Activated T-cell treated with anti-CD3 and anti-CD28 coated beads, Interleukin-2, amount 50 U/mL, for 72 hours (primary cell): ENCODE measurements around the gene LURAP1L. TPM values are rescaled to one million over a fixed set of nuclear protein-coding genes. Genes with fewer than 3 reads are reported as not detected.
"Not testable (repeated sequence)": the region's sequence is repeated elsewhere in the genome, so short reads cannot be mapped to it uniquely, and the experiment has no call there.

Experiments used
- ATAC-seq, 2 donors: fragments of 150-1000 bp; cut with Tn5 transposase; replicated peaks in 1 of 2; 2 replicates each; pipeline ENCODE4 v1.10.0; 2021; ENCODE audit warnings: moderate library complexity in 2 of 2, mild to moderate bottlenecking in 1 of 2
- DNase-seq, 2 donors: peaks; one replicate each; pipeline ENCODE4 v3.0.0; 2021 to 2022; ENCODE audit warnings: mixed read lengths in 1 of 2
- H3K27ac Mint-ChIP-seq: one replicate; pipeline ENCODE4 v1.8.0; 2022; ENCODE audit warnings: mild to moderate bottlenecking, moderate library complexity, mixed read lengths
- H3K27me3 Mint-ChIP-seq: one replicate; pipeline ENCODE4 v1.8.0; 2022; ENCODE audit warnings: low read depth, mixed read lengths
- H3K36me3 Mint-ChIP-seq, 2 donors: one replicate each; pipeline ENCODE4 v1.8.0; 2022; ENCODE audit warnings: mixed read lengths in 2 of 2, mild to moderate bottlenecking in 1 of 2; ENCODE audit not compliant: insufficient read depth in 2 of 2
- H3K4me1 Mint-ChIP-seq: one replicate; pipeline ENCODE4 v1.8.0; 2022; ENCODE audit warnings: low read depth, mixed read lengths
- H3K4me3 Mint-ChIP-seq, 2 donors: one replicate each; pipeline ENCODE4 v1.8.0; 2022; ENCODE audit warnings: mild to moderate bottlenecking in 2 of 2, mixed read lengths in 2 of 2, moderate library complexity in 2 of 2
- H3K9me3 Mint-ChIP-seq, 2 donors: one replicate each; pipeline ENCODE4 v1.8.0; 2022; ENCODE audit warnings: mixed read lengths in 2 of 2
- total RNA-seq, 2 donors: library from RNA; stranded (reverse); gene quantifications; one replicate each; pipeline ENCODE4 v1.2.3, GENCODE V29; 2022

Gene LURAP1L
- total RNA-seq, 2 donors from 2014 or later: not detected

DNA sequence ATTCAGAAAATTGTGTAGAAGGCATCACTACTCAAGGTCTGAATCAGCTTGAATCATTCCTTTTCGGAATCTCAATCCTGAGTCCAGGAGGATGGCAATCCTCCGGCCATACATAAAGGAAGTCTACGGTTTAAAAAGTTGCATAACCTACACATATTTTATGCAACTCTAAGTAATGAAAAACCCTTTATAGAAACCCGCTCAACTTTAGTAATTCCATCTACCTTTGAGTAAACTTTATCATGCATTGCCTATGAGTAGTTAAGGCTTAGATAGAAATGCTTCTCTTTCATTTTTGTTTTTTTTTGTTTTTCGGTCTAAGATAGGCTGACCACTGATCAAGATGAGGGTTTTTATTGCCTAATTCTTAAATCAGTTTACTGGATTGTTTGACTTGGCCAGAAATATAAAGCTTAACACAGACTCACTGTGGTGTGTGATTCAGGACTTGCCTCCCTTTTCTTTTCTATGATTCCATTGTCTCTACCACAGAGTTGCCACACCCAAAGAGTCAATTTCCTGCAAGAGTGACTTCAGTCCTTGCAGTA lies 85.0 kb downstream of the LURAP1L start:
- no peaks in the 10 kb centered on the region for H3K4me1 Mint-ChIP-seq
- no peaks in the 10 kb centered on the region for H3K27me3 Mint-ChIP-seq
- H3K9me3 Mint-ChIP-seq: peaks cover under 1 to 1% of the 10 kb centered on the region in 2 donors
- H3K36me3 Mint-ChIP-seq: no peaks in the 10 kb centered on the region
- ATAC-seq (no peak), DNase-seq (no peak)
- H3K27ac Mint-ChIP-seq: no peak overlapping the region
- H3K4me3 Mint-ChIP-seq: no peak overlapping the region

DNA sequence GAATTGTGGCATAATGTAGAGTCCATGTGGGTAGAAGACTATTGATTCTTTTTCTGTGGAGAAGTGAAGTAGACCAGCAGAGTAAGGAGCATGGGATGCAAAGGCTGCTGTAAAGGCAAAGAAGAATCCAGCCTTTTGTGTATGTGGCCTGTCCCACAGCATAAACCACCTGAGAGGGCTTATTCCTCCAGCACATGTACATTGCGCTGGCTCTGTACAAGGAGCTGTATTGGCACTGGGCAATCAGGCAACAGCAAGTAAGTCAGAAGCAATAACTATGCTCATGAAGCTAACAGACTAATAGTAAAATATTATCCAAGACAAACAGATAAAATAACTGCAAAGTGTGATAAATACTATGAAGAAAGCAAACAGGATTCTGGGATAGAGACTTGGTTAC lies 86.2 kb downstream of the LURAP1L start:
- H3K27ac Mint-ChIP-seq: no peak overlapping the region
- no peaks in the 10 kb centered on the region for H3K4me1 Mint-ChIP-seq
- peaks cover 4% of the 10 kb centered on the region in 2 donors for H3K9me3 Mint-ChIP-seq
- ATAC-seq (no peak), DNase-seq (no peak)
- no peak overlapping the region for H3K4me3 Mint-ChIP-seq
- no peaks in the 10 kb centered on the region for H3K27me3 Mint-ChIP-seq
- H3K36me3 Mint-ChIP-seq: no peaks in the 10 kb centered on the region

DNA sequence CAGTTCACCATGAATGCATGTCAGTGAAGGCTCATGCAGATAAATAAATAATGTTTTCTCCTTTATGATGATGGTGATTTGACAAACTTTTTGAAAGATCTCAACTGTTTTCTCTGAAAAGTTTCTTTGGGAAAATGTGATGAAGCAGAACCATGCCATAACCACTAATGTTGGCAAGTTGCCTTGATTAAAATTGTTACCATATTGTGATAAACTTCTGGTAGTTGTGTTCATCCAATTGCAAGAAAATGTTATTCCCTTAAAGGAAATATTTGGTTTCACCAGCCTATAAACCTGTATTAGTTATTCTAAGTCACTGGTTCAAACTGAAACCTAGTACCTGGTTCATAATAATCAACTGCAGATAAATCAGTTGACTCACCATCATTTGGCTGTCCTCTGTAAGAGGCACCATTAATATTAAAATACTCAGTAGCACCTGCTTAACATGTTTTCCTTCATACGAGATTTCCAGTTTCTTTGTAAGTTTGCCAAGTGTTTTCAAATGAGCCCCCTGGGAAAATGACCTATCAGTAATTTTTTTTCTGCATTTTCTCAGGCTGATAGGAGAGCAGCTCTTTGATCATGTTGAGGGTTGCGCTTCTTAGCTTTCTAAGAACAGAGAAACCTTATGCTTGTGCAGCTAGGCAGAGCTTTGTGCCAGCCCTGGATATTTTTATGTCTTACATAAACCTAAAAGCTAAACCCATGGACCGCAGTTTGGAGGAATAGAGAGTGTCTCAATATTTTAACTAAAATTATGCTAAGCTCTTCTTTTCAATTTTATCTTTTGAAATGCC lies 88.0 kb downstream of the LURAP1L start:
- Mint-ChIP-seq H3K4me1 (no peaks in the 10 kb centered on the region), H3K27me3 (no peaks in the 10 kb centered on the region), H3K27ac (no peak overlapping the region), H3K36me3 (peaks cover 2% of the 10 kb centered on the region in 2 donors), H3K9me3 (peaks cover 7% of the 10 kb centered on the region in 2 donors), H3K4me3 (no peak overlapping the region)
- ATAC-seq: no peak
- no peak for DNase-seq

DNA sequence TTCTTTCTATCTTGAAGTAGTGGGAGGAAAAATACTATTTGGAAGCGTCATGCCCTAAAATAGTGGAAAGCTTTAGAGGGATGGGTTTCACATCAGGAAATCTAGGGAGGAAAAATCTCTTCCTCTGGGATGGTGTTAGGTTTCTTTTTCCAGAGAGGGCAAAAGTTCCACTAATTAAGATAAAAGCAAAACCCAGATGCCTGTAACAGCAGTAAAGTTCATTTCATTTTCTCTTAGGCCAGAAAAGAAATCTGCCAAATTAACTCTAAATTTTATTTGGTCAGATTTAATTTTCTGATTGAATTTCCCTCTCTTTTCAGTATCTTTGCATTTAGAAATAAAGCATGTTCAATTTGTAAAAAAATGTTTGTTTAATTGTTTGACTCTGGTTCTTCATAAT lies 88.8 kb downstream of the LURAP1L start:
- DNase-seq: no peak
- H3K4me3 Mint-ChIP-seq: no peak overlapping the region
- H3K4me1 Mint-ChIP-seq: no peaks in the 10 kb centered on the region
- H3K36me3 Mint-ChIP-seq: peaks cover 5% of the 10 kb centered on the region in 2 donors
- peaks cover 12 to 14% of the 10 kb centered on the region in 2 donors for H3K9me3 Mint-ChIP-seq
- ATAC-seq: no peak
- H3K27me3 Mint-ChIP-seq: no peaks in the 10 kb centered on the region
- no peak overlapping the region for H3K27ac Mint-ChIP-seq

DNA sequence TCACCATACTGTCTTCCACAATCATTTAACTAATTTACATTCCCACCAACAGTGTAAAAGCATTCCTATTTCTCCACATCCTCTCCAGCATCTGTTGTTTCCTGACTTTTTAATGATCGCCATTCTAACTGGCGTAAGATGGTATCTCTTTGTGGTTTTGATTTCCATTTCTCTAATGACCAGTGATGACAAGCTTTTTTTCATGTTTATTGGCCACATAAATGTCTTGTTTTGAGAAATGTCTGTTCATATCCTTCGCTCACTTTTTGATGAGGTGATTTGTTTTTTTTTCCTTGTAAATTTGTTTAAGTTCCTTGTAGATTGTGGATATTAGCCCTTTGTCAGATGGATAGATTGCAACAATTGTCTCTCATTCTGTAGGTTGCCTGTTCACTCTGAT lies 90.6 kb downstream of the LURAP1L start:
- H3K27me3 Mint-ChIP-seq, H3K4me1 Mint-ChIP-seq, H3K4me3 Mint-ChIP-seq, ATAC-seq, H3K36me3 Mint-ChIP-seq, DNase-seq: not testable (repeated sequence)
- peak overlapping the region; percentile 17 for H3K27ac Mint-ChIP-seq
- peaks cover 17 to 19% of the 10 kb centered on the region in 2 donors for H3K9me3 Mint-ChIP-seq

Other genes starting within 250 kb of the LURAP1L start
- gene TYRP1, start 81.6 kb upstream of the LURAP1L start, total RNA-seq: not detected